Islet precursor cell (in vitro differentiated cells): ENCODE results near the gene ANKDD1B.
A peak's percentile ranks its signal among the peaks of the same experiment; 100 is the strongest.
"Not testable (repeated sequence)": the region's sequence is repeated elsewhere in the genome, so short reads cannot be mapped to it uniquely, and the experiment has no call there.

Experiments
- DNase-seq: peaks from one replicate; pipeline ENCODE4 v3.0.0-alpha.2; 2018

ANKDD1B gene

DNA sequence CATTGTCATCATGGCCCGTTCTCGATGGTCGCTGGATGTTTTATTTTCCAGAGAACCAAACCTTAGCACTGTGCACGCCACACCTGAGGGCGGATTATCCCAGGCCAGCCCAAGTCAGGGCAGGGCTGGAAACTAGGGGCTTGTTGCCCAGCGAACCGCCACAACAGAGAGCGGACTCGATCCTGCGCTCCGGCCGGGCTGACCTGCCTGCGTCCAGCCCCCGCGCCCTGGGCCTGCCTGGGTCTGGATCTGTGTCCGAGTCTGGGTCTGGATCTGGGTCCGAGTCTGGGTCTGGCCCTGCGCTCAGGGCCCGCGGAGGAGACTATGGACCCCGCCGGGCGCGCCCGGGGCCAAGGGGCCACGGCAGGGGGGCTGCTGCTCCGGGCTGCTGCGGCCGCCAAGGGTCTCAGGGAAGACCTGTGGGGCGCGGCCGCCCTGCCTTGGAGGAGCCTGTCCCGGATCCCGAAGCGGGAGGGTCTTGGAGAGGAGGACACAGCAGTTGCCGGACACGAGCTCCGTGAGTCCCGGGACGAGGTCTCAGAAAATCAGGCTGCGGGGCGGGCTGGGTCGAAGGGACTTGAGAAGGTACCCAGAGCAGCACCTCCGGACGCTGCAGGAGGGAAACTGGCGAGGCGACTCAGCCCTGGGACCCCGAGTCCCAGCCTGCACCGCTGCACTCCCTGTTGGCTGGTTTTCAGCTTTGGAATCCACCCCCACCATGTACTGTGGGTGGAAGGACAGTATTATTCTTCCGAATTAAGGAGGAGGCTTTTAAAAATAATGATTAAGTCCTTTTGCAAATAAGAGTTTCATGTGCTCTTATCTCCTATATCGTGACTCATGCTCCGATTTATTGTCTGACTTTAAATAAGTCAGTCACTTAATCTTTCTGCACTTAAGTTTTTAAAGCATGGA is at the start of gene ANKDD1B:
ANKDD1B (plus strand) TSS at position 143 of the 915 bp plus-strand sequence; CDS start at position 325, 182 bp downstream.
- peak; percentile 82 for DNase-seq

DNA sequence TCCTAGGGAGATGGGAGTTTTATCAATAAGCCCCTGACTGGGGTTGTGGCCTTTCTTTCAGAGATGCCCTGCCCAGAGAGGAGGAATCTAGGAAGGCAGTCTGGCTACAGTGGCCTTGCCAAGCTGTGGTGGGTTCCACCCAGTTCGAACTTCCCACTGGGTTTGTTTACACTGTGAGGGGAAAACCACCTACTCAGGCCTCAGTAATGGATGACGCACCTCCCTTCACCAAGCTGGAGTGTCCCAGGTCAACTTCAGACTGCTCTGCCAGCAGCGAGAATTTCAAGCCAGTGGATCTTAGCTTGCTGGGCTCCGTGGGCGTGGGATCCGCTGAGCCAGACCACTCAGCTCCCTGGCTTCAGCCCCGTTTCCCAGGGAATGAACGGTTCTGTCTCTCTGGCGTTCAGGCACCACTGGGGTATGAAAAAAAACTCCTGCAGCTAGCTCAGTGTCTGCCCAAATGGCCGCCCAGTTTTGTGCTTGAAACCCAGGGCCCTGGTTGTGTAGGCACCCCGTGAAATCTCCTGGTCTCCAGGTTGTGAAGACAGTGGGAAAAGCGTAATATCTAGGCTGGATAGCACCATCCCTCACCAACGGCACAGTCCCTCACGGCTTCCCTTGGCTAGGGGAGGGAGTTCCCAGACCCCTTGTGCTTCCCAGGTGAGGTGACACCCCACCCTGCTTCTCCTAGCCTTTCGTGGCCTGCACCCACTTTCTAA is 45.1 kb upstream of the ANKDD1B start:
- DNase-seq: peak; percentile 60

DNA sequence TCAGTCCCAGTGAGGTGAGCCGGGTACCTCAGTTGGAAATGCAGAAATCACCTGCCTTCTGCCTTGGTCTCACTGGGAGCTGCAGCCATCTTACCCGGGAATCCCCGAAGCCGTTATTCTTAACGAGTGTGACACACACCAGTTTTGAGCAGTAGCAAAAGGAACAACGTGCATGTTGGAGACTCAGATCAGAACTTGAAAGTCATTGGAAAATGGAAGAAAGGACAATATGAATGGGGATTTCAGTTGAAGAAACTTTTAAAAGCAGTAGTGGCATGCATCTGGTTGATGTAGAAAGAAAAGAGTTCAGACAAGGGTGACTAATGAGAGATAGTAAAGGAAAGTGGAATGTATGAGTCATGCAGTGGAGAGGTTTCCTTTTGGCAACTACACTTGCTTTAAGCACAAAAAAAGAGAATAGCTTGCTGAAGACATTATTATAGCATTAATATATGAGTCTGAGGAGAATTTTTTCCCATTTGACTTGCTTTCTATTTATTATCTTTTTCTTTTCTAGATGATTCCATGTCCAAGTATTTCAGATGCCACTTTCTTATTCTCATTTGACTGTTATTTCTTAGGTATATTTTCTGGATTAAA is 44.4 kb upstream of the ANKDD1B start:
- peak; percentile 69 for DNase-seq

DNA sequence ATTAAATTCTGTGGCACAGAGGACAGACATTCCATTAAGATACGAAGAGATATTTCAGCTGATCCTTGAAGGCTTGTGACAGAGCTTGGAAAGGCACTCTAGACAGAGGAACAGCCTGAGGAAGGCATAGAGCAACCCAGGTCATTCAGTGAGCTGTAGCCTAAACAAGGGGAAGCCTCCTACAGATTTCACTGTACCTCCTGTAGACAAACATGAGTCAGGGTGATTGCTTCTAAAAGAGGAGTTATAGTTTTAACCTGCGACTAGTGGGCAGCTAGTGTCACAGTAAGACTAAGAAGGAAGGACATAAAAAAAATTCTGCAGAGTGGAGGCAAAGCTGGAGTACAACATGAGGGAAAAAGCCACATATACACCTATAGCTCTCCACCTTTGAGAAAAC is 43.5 kb upstream of the ANKDD1B start:
- peak; percentile 72 for DNase-seq

DNA sequence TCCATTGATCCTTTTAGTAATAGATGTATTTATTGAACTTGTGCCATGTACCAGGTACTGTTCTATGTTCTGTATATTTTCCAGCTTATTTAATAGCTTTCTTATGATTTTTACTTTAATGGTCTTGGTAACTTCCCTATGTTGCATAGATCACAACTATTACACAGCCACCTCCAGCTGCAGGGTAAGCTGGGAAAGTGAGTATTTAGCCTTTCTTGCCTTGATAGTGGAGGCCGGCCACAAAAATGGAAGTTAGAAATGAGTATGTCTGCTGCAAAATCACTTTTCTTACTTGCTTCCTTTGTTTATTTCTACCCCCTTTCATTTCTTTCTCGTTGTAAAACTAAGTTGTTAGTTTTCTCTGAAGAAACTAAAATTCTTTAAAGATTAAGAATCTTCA is 43.1 kb upstream of the ANKDD1B start:
- no peak for DNase-seq

DNA sequence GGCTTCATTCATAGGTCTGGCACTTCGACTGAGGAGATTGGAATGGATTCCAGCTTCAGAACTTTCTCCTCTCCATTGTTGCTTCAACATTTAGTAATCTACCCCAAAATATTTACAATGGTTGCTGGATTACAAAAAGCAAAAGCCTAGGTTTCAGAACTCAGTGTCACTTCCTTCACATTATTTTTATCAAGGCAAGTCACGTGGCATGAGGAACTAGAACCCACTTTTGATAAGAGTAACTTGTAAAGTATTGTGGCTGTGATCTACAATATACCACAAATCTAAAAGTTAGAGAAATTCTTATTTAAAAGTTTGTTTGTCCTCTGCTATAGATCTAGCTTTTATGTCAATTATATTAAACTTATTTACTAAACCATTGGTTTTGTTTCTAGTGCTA is 39.7 kb upstream of the ANKDD1B start:
- DNase-seq: no peak

DNA sequence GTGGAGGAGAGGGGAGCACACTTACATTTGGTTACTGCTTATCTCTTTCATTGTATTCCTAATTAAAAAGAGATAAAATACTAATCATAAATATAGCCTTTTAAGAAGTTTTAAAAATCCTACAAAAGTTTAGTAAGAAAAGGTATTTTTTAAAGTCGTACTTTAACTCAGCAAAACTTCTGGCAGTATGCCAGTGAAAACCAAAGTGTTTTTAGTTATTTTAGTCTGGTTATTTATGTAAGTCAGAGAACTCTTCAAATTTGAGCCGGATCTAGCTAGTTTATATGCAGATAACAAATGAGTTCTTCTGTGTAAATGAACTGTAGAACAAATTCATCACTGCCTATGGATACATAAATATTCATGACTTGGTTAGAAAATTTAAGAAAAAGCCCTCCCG is 36.5 kb upstream of the ANKDD1B start:
- DNase-seq: no peak

DNA sequence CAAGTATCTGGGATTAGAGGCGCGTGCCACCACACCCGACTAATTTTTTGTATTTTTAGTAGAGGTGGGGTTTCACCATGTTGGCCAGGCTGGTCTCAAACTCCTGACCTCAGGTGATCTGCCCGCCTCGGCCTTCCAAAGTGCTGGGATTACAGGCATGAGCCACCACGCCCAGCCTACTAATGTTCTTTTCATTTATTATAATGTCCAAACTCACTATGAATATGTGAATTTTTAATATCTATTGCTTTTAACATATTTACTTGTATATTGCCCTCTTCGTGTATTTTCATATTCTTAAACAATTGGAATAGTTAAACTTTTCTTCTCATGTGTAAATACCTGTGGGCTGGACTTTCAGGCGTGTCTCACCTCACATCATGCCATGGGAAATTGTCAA is 33.0 kb upstream of the ANKDD1B start:
- DNase-seq: not testable (repeated sequence)

DNA sequence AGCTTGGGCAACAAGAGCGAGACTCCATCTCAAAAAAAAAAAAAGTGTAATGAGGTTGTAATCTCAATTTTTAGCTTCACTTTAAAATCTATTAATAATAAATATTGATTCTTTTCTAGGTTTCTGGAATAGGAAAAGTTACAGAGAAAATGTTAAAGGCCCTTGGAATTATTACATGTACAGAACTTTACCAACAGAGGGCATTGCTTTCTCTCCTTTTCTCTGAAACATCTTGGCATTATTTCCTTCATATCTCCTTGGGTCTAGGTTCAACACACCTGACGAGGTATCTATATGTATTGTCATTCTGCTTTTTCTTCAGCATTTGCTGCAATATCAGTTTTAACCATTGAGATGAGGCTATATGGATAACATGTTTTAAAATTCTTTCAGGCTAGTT is 26.6 kb upstream of the ANKDD1B start:
- no peak for DNase-seq

DNA sequence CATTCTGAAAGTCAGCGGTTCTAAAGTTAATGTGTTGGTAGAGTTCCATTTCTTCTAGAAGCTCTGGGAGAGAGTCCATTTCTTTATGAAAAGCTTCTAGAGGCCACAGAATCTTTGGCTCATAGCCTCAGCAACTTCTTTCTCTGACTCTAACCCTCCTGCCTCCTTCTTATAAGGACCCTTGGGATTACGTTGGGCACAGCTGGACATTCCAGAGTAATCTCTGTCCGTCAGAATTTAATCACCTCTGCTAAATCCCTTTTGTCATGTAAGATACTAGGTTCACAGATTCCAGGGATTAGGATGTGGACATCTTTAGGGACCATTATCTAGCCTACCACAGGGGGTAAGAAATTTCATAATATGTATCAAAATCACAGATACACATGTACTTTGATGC is 22.6 kb upstream of the ANKDD1B start:
- DNase-seq: no peak

DNA sequence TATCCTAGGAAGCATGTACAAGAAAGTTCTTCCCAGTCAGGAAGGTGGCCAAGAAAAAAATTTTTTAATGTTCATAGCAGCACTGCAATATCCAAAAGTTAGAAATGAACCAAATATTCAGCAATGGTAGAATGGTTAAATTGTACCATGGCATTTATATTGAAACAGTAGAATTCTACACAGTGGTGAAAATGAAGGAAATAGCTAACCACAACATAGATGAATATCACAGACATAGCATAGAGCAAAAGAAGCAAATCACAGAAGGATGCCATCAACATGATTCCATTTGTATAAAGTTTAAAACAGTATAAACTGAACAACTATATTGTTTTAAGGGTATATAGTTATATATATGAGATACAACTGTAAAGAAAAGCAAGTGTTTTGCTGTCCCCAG is 10.7 kb upstream of the ANKDD1B start:
- no peak for DNase-seq

DNA sequence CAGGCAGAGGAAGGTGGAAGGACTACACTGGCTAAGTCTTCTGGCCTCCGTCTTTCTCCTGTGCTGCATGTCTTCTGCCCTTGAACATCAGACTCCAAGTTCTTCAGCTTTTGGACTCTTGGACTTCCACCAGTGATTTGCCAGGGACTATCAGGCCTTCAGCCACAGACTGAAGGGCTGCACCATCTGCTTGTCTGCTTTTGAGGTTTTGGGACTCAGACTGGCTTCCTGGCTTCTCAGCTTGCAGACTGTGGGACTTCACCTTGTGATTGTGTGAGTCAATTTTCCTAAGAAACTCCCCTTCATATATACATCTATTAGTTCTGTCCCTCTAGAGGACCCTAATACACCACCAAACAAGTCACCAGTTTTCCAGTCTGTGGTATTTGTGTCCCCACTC is 9.7 kb upstream of the ANKDD1B start:
- no peak for DNase-seq

DNA sequence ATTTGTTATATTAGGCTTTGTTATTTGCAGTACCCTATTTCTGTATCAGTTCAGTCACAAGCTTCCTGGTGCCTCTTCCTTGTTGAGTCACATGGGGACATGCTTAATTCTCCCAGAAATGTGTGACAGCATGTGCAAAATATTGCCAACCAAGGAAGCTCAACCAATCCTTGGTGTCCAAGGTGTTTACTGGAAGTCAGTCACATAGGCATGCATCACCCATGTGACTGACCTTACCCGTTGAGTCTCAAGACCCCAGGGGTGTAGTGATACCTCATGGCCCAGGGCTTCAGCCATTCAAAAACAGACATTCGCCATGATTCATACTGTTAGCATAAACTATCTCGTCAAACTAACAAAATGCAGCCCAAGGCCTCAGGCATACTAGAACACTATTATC is 9.3 kb upstream of the ANKDD1B start:
- DNase-seq: peak; percentile 87

DNA sequence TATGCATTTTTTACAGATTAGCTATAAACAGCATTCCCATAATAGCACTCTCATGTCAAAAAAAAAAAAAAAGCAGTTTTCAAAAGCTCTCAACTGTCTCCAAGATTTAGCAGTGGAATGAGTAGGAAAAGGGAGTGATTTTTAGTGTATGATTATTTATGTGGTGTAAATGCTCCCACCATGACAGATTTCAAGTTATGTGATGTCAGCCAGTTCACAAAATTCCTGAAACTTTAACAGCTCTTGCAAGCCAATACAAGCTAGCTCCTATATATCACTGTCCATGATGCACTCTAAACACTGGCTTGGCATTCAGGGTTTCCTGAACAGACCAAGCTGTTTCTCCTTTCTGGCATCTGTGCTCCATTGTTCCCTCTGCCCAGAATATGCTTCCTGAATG is 7.9 kb upstream of the ANKDD1B start:
- no peak for DNase-seq

DNA sequence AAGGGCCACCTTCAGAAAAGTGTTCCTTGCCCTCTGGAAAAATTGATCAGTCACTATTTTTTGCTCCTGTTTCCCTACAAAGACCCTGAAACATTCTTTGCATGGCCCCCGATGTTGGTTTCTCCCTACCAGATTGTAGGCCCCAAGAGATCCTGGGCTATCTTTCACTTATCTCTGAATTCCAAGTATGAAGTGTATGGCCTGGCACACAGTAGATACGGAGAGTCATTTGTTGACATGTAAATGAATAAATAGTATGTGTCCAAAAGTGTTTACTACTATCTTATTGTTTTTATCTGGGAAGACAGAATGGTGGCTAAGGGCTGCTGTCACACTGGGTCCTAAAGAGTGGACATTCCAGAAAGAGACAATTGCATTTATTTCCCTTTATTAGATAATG is 7.4 kb upstream of the ANKDD1B start:
- DNase-seq: no peak

DNA sequence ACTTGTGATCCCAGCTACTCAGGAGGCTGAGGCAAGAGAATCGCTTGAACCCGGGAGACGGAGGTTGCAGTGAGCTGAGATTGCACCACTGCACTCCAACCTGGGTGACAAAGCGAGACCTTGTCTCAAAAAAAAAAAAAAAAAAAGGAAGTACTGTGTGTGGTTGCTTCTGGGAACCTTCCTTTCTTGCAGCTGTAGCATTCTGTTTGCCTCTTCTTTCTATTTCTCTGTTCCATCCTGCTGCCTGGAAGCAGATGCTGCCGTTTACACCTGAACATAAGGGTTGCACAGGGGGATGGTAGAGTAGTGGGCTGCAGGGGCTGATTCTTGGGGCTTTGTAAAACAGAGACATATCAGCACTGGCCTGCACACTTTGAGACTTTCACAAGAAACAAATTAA is 3.9 kb upstream of the ANKDD1B start:
- not testable (repeated sequence) for DNase-seq

DNA sequence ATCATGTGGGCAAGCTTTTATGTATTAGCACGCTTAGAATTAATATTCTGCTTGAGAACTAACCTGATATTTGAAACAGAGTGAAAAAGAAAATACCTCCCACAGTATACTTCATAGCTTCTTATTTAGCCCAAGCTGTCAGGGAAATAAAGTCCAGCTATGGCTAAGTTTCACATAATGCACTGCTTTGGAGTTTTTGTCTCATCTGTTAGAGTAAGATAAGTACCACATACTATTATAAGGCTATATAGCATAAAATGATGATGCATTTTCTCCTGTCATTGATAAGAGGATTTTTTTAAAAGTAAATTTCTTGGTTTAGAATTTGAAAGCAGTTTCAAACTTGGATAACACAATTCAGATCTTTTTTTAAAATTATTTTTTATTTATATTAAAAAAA is 2.4 kb upstream of the ANKDD1B start:
- DNase-seq: no peak

DNA sequence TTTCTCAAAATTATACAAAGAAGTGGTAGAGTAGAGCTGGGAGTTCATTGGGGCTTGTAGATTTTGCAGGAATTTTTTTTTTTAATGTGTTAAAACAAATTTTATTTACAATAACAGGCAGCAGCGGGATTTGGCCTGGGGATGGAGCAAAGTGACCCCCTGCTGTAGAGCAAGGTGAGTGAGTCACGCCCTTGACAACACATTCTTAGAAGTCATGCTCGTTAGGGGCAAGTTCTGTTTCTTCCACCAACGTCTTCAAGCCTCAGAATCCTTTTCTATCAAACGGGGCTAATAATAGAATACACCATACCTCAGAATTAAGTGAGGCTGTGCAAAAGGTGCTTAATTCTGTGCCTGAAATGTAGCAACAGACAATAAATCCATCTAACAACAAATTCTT is 1.1 kb upstream of the ANKDD1B start:
- DNase-seq: no peak

DNA sequence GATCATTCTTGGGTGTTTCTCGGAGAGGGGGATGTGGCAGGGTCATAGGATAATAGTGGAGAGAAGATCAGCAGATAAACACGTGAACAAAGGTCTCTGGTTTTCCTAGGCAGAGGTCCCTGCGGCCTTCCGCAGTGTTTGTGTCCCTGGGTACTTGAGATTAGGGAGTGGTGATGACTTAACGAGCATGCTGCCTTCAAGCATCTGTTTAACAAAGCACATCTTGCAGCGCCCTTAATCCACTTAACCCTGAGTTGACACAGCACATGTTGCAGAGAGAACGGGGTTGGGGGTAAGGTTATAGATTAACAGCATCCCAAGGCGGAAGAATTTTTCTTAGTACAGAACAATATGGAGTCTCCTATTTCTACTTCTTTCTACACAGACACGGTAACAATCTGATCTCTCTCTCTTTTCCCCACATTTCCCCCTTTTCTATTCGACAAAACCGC is 368 bp upstream of the ANKDD1B start:
- not testable (repeated sequence) for DNase-seq

DNA sequence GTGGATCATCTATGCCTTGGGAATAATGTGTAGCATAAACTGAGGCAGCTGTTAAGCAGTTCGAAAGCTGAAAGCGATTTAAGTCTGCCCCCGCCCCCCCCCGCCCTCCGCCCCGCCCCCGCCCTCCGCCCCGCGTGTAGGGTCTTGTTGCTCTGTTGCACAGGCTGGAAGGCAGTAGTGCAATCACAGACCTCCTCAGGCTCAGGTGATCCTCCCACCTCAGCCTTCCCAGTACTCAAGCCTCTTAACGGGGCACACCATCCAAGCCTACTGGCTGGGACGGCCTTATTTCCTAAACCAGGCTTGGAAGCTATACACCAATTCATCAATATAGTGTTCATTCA is 945 bp downstream of the ANKDD1B start:
- DNase-seq: peak; percentile 75

DNA sequence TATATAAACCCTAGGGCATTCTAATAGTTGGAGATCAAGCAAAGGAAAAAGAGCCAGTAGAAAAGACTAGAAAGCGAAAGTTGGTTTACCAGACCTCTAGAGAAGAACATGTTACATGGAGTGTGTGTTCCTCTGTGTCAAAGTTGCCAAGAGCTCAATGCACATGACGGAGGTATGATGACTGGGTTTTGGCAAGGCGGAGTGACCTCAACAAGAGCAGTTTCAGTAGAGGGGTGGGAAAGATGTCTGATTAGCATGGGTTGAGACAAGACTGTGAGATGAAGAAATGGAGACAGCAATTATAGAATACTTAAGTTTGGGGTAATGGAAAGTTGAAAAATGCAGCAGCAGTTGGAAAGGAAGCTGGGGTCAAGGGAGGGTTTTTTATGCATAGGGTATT is 1.6 kb downstream of the ANKDD1B start:
- no peak for DNase-seq

DNA sequence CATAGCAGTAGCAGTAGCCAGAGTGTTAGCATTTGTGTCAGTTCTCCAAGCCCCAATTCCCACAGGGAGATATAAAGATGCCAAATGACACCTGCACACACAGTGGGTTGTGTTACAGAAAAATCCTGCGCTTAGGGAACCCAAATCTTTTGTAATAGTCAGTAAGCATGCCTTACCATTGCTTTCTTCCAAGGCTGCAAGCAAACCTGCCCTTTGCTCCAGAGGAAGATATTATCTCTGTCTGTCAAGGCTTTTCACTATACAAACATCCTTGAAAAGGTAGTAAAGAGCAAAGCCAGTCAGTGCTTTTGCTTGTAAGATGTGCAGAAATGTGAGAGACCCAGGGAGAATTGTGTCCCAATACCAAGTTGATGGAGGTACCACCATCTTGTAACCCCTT is 2.9 kb downstream of the ANKDD1B start:
- no peak for DNase-seq

DNA sequence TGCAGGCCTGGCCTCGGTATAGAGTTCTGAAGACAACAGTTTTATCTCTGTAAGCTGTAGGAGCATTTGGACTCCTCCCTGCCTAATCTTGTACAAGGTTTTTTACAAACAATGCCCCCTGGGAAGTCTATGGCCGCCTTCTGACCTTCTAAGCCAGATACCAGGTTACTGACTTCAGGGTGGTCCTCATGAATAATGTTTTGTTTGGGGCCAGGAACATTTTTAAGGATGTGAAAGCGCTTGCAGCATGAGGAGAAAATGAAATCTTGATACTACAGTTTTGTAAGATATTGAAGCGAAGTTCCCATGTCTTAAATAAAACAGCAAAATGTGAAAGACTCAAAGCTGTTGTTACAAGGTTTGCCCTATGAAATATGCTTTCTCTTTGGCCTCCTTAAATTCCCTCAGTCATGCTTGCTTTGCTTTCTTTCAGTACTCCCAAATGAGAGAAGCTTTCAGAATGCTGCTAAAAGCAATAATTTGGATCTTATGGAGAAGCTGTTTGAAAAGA is 5.2 kb downstream of the ANKDD1B start:
- no peak for DNase-seq
